Muscle of leg (tissue), 11 donors: Measurements from ENCODE around the gene HPS1. TPM values are rescaled to one million over a fixed set of nuclear protein-coding genes. Genes with fewer than 3 reads are reported as not detected.
"Not testable (repeated sequence)": the region's sequence is repeated elsewhere in the genome, so short reads cannot be mapped to it uniquely, and the experiment has no call there.

Source experiments
- DNase-seq: peaks from one replicate; pipeline ENCODE4 v3.0.0; 2013
- H3K27ac ChIP-seq: one replicate; pipeline ENCODE4 v1.5.1; 2013; ENCODE audit warnings: mild to moderate bottlenecking, low read length, control low read depth
- H3K27me3 ChIP-seq: one replicate; pipeline ENCODE4 v1.6.1; 2013; ENCODE audit warnings: low read length; ENCODE audit not compliant: control insufficient read depth, insufficient read depth
- H3K36me3 ChIP-seq: one replicate; pipeline ENCODE4 v1.6.1; 2013; ENCODE audit warnings: low read length; ENCODE audit not compliant: control insufficient read depth, insufficient read depth
- H3K4me1 ChIP-seq: one replicate; pipeline ENCODE4 v1.6.1; 2013; ENCODE audit warnings: low read length; ENCODE audit not compliant: control insufficient read depth, insufficient read depth
- H3K4me3 ChIP-seq: one replicate; pipeline ENCODE4 v1.5.1; 2013; ENCODE audit warnings: low read length, control low read depth
- H3K9me3 ChIP-seq: replicated peaks from 2 replicates; pipeline ENCODE4 v1.6.1; 2013; ENCODE audit warnings: low read depth, low read length; ENCODE audit not compliant: control insufficient read depth
- WGBS: methylation state at CpG from one replicate; pipeline ENCODE4 v1.1.5; 2013; ENCODE audit warnings: missing lambda C conversion rate; ENCODE audit not compliant: insufficient coverage; 5-methylcytosine and 5-hydroxymethylcytosine counted together
- polyA plus RNA-seq, 8 donors: library from polyadenylated mRNA; unstranded; fragments of 120-200 nt; gene quantifications; one replicate each; pipeline versions ENCODE4 v1.2.1 to v1.2.3, GENCODE V29; 2013; ENCODE audit warnings: inconsistent platforms in 1 of 8, low replicate concordance in 1 of 8; ENCODE audit not compliant: insufficient read length in 8 of 8, insufficient read depth in 1 of 8
- total RNA-seq: library from RNA; stranded (reverse); fragments of 120-200 nt; gene quantifications from one replicate; pipeline ENCODE4 v1.2.4, GENCODE V29; 2013

HPS1 gene
- total and polyA plus RNA-seq, 9 donors, result 9.7 to 24.3 (median 16.0) TPM

DNA sequence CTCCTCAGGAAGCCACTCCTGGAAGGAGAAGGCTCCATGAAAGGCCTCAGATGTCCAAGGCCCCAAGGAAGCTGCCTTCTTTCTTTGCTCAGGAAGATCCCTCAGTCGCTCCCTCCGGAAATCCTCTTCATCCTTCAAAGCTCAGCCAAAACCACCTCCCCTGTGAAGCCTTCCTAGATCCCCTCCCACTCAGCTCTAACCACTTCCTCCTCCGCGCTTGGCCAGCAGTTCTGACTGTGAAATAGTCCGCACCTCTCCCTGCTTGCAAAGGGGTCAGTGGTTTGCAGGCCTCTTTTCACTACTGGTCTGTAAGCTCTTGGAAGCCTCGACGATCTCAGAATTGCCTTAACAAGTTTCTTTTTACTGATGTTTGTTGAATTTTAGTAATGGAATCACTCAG is 55.7 kb downstream of the HPS1 start:
- no peaks in the 10 kb centered on the region for H3K27me3 ChIP-seq
- DNase-seq, result no peak
- H3K4me1 ChIP-seq, result peaks cover 34% of the 10 kb centered on the region
- H3K9me3 ChIP-seq, result no peaks in the 10 kb centered on the region
- H3K27ac ChIP-seq, result no peak overlapping the region
- H3K36me3 ChIP-seq, result peaks cover 21% of the 10 kb centered on the region
- WGBS, result 73% methylated on average over 7 of the region's 7 CpGs
- H3K4me3 ChIP-seq, result no peak overlapping the region

GRCh38 chr10:98390406-98390805 is 56.3 kb downstream of the HPS1 start:
- H3K4me1 ChIP-seq, result peaks cover 34% of the 10 kb centered on the region
- 100% methylated on average over 1 of the region's 4 CpGs for WGBS

GRCh38 chr10:98389398-98389797 is 57.3 kb downstream of the HPS1 start:
- no peak for DNase-seq
- Histone ChIP-seq H3K27me3 (no peaks in the 10 kb centered on the region), H3K36me3 (peaks cover 24% of the 10 kb centered on the region), H3K4me3 (no peak overlapping the region), H3K4me1 (peaks cover 26% of the 10 kb centered on the region), H3K27ac (no peak overlapping the region), H3K9me3 (no peaks in the 10 kb centered on the region)
- 79% methylated on average over 6 of the region's 6 CpGs for WGBS

More at GRCh38 chr10:98390406-98390805, 56.3 kb downstream of the HPS1 start:
- no peaks in the 10 kb centered on the region for H3K9me3 ChIP-seq
- H3K27ac ChIP-seq, result no peak overlapping the region
- no peak for DNase-seq
- H3K4me3 ChIP-seq, result no peak overlapping the region
- H3K27me3 ChIP-seq, result no peaks in the 10 kb centered on the region
- peaks cover 20% of the 10 kb centered on the region for H3K36me3 ChIP-seq

DNA sequence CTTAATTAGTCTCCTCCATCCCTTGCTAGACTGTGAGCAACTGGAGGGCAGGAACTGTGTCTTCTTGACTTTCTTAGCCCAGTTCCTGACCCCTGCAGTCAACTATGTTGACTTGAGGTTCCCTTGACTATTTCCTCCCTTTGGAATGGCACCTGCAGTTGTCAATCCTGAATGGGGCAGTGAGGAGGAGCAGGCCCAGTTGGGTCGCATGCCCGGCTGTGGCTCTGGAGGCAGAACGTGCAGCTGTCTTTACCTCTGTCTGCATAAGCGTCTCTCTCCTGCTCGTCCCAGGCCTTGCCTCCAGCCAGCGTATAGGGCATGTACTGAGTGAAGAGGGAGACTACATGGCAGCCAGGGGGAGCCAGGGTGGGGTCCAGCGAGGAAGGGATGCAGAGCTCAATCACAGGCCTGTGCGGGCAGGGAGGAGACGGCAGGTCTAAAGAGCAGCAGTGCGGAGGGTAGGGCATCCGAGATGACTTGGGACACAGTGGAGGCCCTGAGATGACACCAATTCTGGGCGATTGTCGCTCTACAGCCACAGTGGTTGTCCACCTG is 58.6 kb downstream of the HPS1 start:
- Histone ChIP-seq H3K4me1 (peaks cover 18% of the 10 kb centered on the region), H3K27ac (no peak overlapping the region), H3K36me3 (peaks cover 31% of the 10 kb centered on the region), H3K9me3 (no peaks in the 10 kb centered on the region), H3K27me3 (no peaks in the 10 kb centered on the region), H3K4me3 (no peak overlapping the region)
- DNase-seq, result peak; percentile 46
- 79% methylated on average over 11 of the region's 13 CpGs for WGBS

GRCh38 chr10:98384531-98385133 is 62.1 kb downstream of the HPS1 start:
- H3K36me3 ChIP-seq, result peaks cover 27% of the 10 kb centered on the region
- WGBS, result 100% methylated on average over 1 of the region's 9 CpGs

GRCh38 chr10:98383869-98384268 is 62.9 kb downstream of the HPS1 start:
- no peak for DNase-seq
- Histone ChIP-seq H3K36me3 (peaks cover 27% of the 10 kb centered on the region), H3K9me3 (no peaks in the 10 kb centered on the region), H3K4me3 (no peak overlapping the region), H3K4me1 (peaks cover 7% of the 10 kb centered on the region), H3K27me3 (no peaks in the 10 kb centered on the region), H3K27ac (no peak overlapping the region)
- WGBS, result 78% methylated on average over 4 of the region's 6 CpGs

More at GRCh38 chr10:98384531-98385133, 62.1 kb downstream of the HPS1 start:
- no peak overlapping the region for H3K4me3 ChIP-seq
- no peaks in the 10 kb centered on the region for H3K27me3 ChIP-seq
- H3K4me1 ChIP-seq, result peaks cover 9% of the 10 kb centered on the region
- DNase-seq, result no peak
- no peak overlapping the region for H3K27ac ChIP-seq
- H3K9me3 ChIP-seq, result no peaks in the 10 kb centered on the region

DNA sequence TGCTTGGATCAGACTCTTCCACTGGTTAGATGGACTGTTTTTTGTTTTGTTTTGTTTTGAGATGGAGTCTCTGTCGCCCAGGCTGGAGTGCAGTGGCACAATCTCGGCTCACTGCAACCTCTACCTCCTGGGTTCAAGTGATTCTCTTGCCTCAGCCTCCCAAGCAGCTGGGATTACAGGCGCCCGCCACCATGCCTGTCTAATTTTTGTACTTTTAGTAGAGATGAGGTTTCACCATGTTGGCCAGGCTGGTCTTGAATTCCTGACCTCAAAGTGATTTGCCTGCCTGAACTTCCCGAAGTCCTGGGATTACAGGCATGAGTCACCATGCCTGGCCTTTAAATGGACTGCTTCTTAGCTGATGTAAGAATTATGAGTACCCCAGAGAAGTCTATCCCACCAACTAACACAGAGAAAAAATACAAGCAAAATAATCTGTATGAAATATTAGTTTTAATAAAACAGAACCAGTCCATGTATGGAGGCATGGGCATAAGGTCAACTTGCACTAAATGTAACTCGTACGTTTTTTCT is 63.5 kb downstream of the HPS1 start:
- not testable (repeated sequence) for H3K27ac ChIP-seq, H3K9me3 ChIP-seq, DNase-seq, H3K4me1 ChIP-seq, H3K4me3 ChIP-seq, H3K27me3 ChIP-seq
- peaks cover 27% of the 10 kb centered on the region for H3K36me3 ChIP-seq
- WGBS, result 94% methylated on average over 4 of the region's 7 CpGs

- H3K4me3 ChIP-seq, result no peak overlapping the region
- H3K9me3 ChIP-seq, result peaks cover under 1% of the 10 kb centered on the region
- H3K36me3 ChIP-seq, result peaks cover 27% of the 10 kb centered on the region
- no peaks in the 10 kb centered on the region for H3K27me3 ChIP-seq
- no peak for DNase-seq
- no peak overlapping the region for H3K27ac ChIP-seq
- H3K4me1 ChIP-seq, result no peaks in the 10 kb centered on the region
- WGBS, result 55% methylated on average over 4 of the region's 5 CpGs
Observed at GRCh38 chr10:98382691-98383101, 64.0 kb downstream of the HPS1 start.

DNA sequence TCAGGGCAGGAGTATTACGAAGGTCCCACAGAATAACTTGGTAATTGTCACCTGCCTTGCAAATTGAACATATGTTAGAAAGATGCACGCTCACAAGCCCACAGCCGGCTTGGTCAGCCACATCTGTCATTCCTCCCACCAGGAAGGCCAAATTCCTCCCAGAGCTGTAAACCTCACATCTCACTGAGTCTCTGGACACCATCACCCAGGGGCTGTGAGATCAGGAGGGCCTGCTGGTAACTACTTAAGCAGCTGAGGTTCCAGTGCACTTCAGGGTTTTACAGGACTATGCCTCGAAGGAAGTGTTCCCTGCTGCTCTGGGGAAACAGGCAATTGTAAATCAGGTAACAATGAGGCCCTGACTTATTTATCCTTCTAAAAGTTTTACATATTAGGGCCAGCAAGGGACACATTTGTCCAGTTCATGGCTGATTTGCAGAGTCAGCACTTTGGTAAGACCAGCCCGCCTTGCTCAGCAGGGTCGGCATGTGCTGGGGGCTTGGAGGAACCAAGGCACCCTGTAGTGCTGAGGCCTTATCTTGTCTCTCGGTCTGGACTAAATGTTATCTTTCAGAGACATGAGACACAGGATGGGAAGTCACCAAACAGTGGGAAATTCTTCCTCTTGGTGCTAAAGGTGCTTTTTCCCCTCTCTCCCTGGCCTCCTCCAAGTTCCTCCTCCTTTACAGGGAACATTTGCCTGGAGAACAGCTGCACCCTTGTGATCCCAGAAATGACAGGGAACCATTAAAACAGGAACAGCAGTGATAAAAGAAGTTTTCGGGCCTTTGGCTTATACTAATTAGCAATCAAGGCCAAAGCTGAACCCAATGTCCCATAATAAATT is 66.0 kb downstream of the HPS1 start:
- Histone ChIP-seq H3K27ac (no peak overlapping the region), H3K9me3 (peaks cover 6% of the 10 kb centered on the region), H3K27me3 (no peaks in the 10 kb centered on the region), H3K36me3 (peaks cover 20% of the 10 kb centered on the region), H3K4me1 (no peaks in the 10 kb centered on the region), H3K4me3 (no peak overlapping the region)
- WGBS, result 70% methylated on average over 5 of the region's 8 CpGs
- no peak for DNase-seq

DNA sequence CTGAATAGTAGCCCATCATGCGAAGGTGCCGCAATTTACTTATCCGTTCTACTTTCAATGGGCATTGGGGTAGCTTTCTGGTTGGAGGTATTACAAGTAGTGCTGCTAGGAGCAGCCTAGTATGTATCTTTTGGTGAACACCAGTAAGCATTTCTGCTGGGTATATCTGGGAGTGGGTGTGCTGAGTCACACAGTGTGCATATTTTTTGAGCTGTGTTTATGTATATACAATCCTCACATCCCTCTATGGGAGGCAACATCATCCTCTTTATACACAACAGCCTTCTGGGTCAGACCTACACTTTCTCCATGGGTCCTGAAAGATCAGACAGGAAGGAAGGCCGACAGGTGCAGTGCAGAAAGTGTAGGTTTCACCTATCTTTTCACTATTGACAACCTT is 68.0 kb downstream of the HPS1 start:
- no peak overlapping the region for H3K4me3 ChIP-seq

More for the DNA sequence above, 68.0 kb downstream of the HPS1 start:
- Histone ChIP-seq H3K36me3 (peaks cover 4% of the 10 kb centered on the region), H3K27me3 (no peaks in the 10 kb centered on the region), H3K9me3 (peaks cover 6% of the 10 kb centered on the region), H3K27ac (no peak overlapping the region), H3K4me1 (no peaks in the 10 kb centered on the region)
- DNase-seq, result no peak
- 100% methylated on average over 4 of the region's 4 CpGs for WGBS
